PFSK-1 (cell line): ENCODE measurements around the gene IMPDH1.

Source experiments
- POLR2AphosphoS5 ChIP-seq: IDR thresholded peaks from 2 replicates; pipeline ENCODE4 v1.6.1; 2012; ENCODE audit warnings: low read depth, mild to moderate bottlenecking, control low read depth, low read length, moderate library complexity
- REST ChIP-seq, 2 experiments: IDR thresholded peaks; 2 replicates each; pipeline versions ENCODE4 v1.6.1 to v1.8.0; 2011 to 2012; ENCODE audit warnings: low read depth in 2 of 2, low read length in 2 of 2, control low read depth in 1 of 2, inconsistent platforms in 1 of 2, mild to moderate bottlenecking in 1 of 2, moderate library complexity in 1 of 2; ENCODE audit not compliant: insufficient read depth in 1 of 2

GRCh38 chr7:128398016-128398840, 11.6 kb downstream of the IMPDH1 start:
- no peak for TF ChIP-seq POLR2AphosphoS5
- no peak for TF ChIP-seq REST (IDR thresholded peaks at IDR 0.05; ENCODE audit: insufficient read depth in 1 of 2, low read depth in 2 of 2, low read length in 2 of 2)
